EL (cell line): Measurements from ENCODE around the gene KREMEN1.

Experiments used
- DNase-seq: peaks from one replicate; pipeline ENCODE4 v3.0.0-alpha.2; 2016

KREMEN1 gene

GRCh38 chr22:29134448-29134847, 61.6 kb downstream of the KREMEN1 start:
- no peak for DNase-seq

- DNase-seq: no peak
These were observed 64.2 kb downstream of the KREMEN1 start for GRCh38 chr22:29136782-29137700.

GRCh38 chr22:29138556-29139305, 65.9 kb downstream of the KREMEN1 start:
- DNase-seq: no peak

- DNase-seq: no peak
These were observed 67.3 kb downstream of the KREMEN1 start for GRCh38 chr22:29139965-29140782.

- no peak for DNase-seq
These were observed 68.3 kb downstream of the KREMEN1 start for GRCh38 chr22:29141078-29141688.

- DNase-seq: no peak
These were observed 69.3 kb downstream of the KREMEN1 start for GRCh38 chr22:29142116-29142515.

- DNase-seq: no peak
These were observed 71.3 kb downstream of the KREMEN1 start for GRCh38 chr22:29143941-29144785.

- DNase-seq: no peak
These were observed 71.9 kb downstream of the KREMEN1 start for GRCh38 chr22:29144786-29145160.

- no peak for DNase-seq
These were observed 72.7 kb downstream of the KREMEN1 start for GRCh38 chr22:29145321-29146072.

- no peak for DNase-seq
These were observed 73.3 kb downstream of the KREMEN1 start for GRCh38 chr22:29146091-29146560.

GRCh38 chr22:29146771-29147170, 73.9 kb downstream of the KREMEN1 start:
- DNase-seq: no peak

- DNase-seq: no peak
These were observed 74.6 kb downstream of the KREMEN1 start for GRCh38 chr22:29147331-29147899.

- DNase-seq: no peak
These were observed 75.2 kb downstream of the KREMEN1 start for GRCh38 chr22:29148036-29148435.

GRCh38 chr22:29148826-29149225, 76.0 kb downstream of the KREMEN1 start:
- no peak for DNase-seq

- DNase-seq: no peak
These were observed 77.2 kb downstream of the KREMEN1 start for GRCh38 chr22:29149841-29150555.

GRCh38 chr22:29150701-29151100, 77.9 kb downstream of the KREMEN1 start:
- no peak for DNase-seq

GRCh38 chr22:29151316-29151715, 78.5 kb downstream of the KREMEN1 start:
- DNase-seq: no peak

- DNase-seq: no peak
These were observed 79.5 kb downstream of the KREMEN1 start for GRCh38 chr22:29152045-29152953.
